Measurements from ENCODE around the gene GPC3.

DNA sequence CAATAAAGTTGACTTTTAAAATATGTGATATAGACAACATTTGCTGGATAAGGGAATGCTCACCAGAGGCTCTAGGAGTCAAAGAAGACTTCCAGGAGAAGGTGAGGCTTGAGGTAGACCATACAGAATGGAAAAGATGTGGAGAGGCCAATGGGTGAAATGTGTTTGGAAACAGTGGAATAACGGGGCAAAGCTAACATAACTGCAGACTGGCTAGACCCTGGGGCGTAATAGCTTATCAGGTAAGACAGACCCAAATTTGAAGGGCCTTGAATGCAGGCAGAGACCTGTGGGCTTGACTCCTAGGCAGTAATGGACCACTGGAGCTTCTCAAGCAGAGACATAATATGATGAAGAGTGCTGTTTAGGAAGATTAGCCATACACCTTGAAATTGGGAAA lies 25.4 kb downstream of the GPC3 start:
- TF ChIP-seq YY1 (IDR thresholded peaks at IDR 0.05; ENCODE audit: insufficient read depth, insufficient read length) (no peak), ZNF274 (IDR thresholded peaks at IDR 0.05; ENCODE audit: low read depth, low read length) (no peak), SUZ12 (IDR thresholded peaks at IDR 0.05; ENCODE audit: extremely low read depth, insufficient read depth, insufficient read length) (no peak)
